HL-60 (cell line): ENCODE data around the gene SLIT1.

Source experiments
- DNase-seq, 2 experiments: peaks; one replicate each; pipeline ENCODE4 v3.0.0-alpha.2; 2010 to 2020; ENCODE audit warnings: low read depth in 1 of 2, low spot score in 1 of 2
- H3K27ac ChIP-seq: fragments of 250-450 bp; sonication (Bioruptor Pico); replicated peaks from 2 replicates; pipeline ENCODE4 v1.5.1; 2020; ENCODE audit warnings: mild to moderate bottlenecking, moderate library complexity
- H3K27me3 ChIP-seq: fragments of 250-450 bp; sonication (Bioruptor Pico); 2 replicates; pipeline ENCODE4 v1.5.1; 2021; ENCODE audit warnings: mild to moderate bottlenecking, moderate library complexity; ENCODE audit not compliant: insufficient read depth, poor library complexity, severe bottlenecking
- H3K4me3 ChIP-seq: replicated peaks from 2 replicates; pipeline ENCODE4 v1.5.1; 2011; ENCODE audit warnings: mild to moderate bottlenecking, control low read depth, low read length; ENCODE audit not compliant: insufficient read depth
- GABPA ChIP-seq: IDR thresholded peaks from 2 replicates; pipeline ENCODE4 v1.6.1; 2012; ENCODE audit warnings: low read depth
- POLR2AphosphoS5 ChIP-seq: IDR thresholded peaks from 2 replicates; pipeline ENCODE4 v1.6.1; 2012; ENCODE audit warnings: low read depth
- REST ChIP-seq: IDR thresholded peaks from 2 replicates; pipeline ENCODE4 v1.6.1; 2012; ENCODE audit warnings: low read depth; ENCODE audit not compliant: insufficient replicate concordance
- SPI1 ChIP-seq: IDR thresholded peaks from 2 replicates; pipeline ENCODE4 v1.6.1; 2012; ENCODE audit warnings: low read depth, mild to moderate bottlenecking, borderline replicate concordance
- TF ChIP-seq, protein P1 (sequence below): IDR thresholded peaks from one replicate; pipeline ENCODE4 v1.5.1; 2011; ENCODE audit warnings: low read length, control low read depth, inconsistent platforms; ENCODE audit not compliant: insufficient read depth

Gene SLIT1

DNA sequence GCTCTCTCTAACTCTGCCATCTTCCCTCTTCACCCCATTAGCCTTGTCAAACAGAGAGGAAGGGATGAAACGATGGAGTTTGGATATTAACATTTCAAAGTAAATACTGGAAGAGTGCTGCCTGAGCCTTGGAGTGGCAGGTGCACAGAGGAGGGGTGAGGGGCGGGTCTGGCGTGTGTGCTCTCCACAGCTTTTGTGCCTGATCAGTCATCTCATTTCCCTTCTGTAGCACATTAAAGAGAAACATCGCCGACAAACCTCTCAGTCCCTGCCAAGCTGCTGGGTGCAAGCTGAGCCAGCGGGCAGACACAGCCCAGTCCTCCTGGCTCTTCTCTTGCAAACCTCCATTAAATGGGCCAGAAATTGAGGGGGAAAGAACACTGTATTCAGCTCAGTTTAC lies 76.2 kb downstream of the SLIT1 start:
- Histone ChIP-seq H3K27me3 (peaks cover 9% of the 10 kb centered on the region), H3K4me3 (no peak overlapping the region), H3K27ac (no peak overlapping the region)
- TF ChIP-seq SPI1 (no peak), POLR2AphosphoS5 (no peak), REST (no peak), GABPA (no peak)
- TF ChIP-seq, protein P1, sequence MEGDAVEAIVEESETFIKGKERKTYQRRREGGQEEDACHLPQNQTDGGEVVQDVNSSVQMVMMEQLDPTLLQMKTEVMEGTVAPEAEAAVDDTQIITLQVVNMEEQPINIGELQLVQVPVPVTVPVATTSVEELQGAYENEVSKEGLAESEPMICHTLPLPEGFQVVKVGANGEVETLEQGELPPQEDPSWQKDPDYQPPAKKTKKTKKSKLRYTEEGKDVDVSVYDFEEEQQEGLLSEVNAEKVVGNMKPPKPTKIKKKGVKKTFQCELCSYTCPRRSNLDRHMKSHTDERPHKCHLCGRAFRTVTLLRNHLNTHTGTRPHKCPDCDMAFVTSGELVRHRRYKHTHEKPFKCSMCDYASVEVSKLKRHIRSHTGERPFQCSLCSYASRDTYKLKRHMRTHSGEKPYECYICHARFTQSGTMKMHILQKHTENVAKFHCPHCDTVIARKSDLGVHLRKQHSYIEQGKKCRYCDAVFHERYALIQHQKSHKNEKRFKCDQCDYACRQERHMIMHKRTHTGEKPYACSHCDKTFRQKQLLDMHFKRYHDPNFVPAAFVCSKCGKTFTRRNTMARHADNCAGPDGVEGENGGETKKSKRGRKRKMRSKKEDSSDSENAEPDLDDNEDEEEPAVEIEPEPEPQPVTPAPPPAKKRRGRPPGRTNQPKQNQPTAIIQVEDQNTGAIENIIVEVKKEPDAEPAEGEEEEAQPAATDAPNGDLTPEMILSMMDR = no peak
- no peak for DNase-seq

- no peak for TF ChIP-seq POLR2AphosphoS5
- TF ChIP-seq GABPA = no peak
- no peak for DNase-seq
- peaks cover 9% of the 10 kb centered on the region for H3K27me3 ChIP-seq
These were observed 78.2 kb downstream of the SLIT1 start for GRCh38 chr10:97107551-97107950.

GRCh38 chr10:97106207-97106606 lies 79.6 kb downstream of the SLIT1 start:
- DNase-seq = no peak
- Histone ChIP-seq H3K4me3 (no peak overlapping the region), H3K27me3 (no peaks in the 10 kb centered on the region), H3K27ac (no peak overlapping the region)
- no peak for TF ChIP-seq GABPA
- no peak for TF ChIP-seq REST
- no peak for TF ChIP-seq SPI1
- no peak for TF ChIP-seq POLR2AphosphoS5
- TF ChIP-seq, protein P1 = no peak

More at GRCh38 chr10:97107551-97107950, 78.2 kb downstream of the SLIT1 start:
- no peak overlapping the region for H3K27ac ChIP-seq
- H3K4me3 ChIP-seq = no peak overlapping the region

DNA sequence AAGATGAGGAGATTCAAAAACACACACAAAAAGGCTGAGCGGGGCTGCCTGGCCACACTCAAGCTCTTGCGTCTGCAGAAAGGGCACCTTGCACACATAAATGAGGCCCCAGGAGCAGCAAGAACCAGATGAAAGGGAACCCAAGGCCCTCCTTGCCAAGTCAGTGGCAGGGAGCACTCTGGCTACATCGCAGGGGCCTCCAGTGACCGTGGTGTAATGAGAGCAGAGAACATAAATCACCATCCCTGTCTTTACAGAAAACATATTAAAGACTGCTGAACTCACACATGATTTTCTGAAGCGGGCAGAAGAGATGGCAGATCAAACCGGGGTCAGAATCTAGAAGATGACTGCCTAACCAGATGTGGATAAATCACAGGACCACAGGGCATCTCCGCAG lies 80.5 kb downstream of the SLIT1 start:
- DNase-seq = no peak
- TF ChIP-seq REST = no peak
- no peak for TF ChIP-seq POLR2AphosphoS5
- TF ChIP-seq GABPA = no peak
- TF ChIP-seq, protein P1 = no peak
- TF ChIP-seq SPI1 = no peak
- H3K27me3 ChIP-seq = no peaks in the 10 kb centered on the region
- H3K27ac ChIP-seq = no peak overlapping the region
- H3K4me3 ChIP-seq = no peak overlapping the region
